Fibroblast of lung (primary cell): ENCODE data around the gene CHST4. TPM values are rescaled to one million over a fixed set of nuclear protein-coding genes. Genes with fewer than 3 reads are reported as not detected.

Experiments
- DNase-seq, 2 donors: peaks; one replicate each; pipeline versions ENCODE4 v3.0.0 to v3.0.0-alpha.2; 2010; ENCODE audit warnings: low read depth in 2 of 2
- H2AFZ ChIP-seq: 2 replicates; pipeline ENCODE4 v1.5.1; 2012; ENCODE audit warnings: low read length, control low read depth, inconsistent platforms
- H3K27ac ChIP-seq: 2 replicates; pipeline ENCODE4 v1.5.1; 2011; ENCODE audit warnings: low read length, control low read depth; ENCODE audit not compliant: insufficient read depth
- H3K27me3 ChIP-seq: 2 replicates; pipeline ENCODE4 v1.5.1; 2011; ENCODE audit warnings: mild to moderate bottlenecking, low read length; ENCODE audit not compliant: control insufficient read depth, insufficient read depth
- H3K36me3 ChIP-seq: 2 replicates; pipeline ENCODE4 v1.5.1; 2011; ENCODE audit warnings: low read length; ENCODE audit not compliant: control insufficient read depth, insufficient read depth
- H3K4me1 ChIP-seq: 2 replicates; pipeline ENCODE4 v1.5.1; 2011; ENCODE audit warnings: low read length; ENCODE audit not compliant: control insufficient read depth, insufficient read depth; ENCODE audit errors: extremely low read depth
- H3K4me2 ChIP-seq: 2 replicates; pipeline ENCODE4 v1.5.1; 2011; ENCODE audit warnings: low read length, control low read depth; ENCODE audit not compliant: insufficient read depth; ENCODE audit errors: extremely low read depth
- H3K4me3 ChIP-seq, 4 experiments: fragments of 200-600 bp in 1 of 4; sonication (generic) in 1 of 4; replicated peaks in 1 of 4; 2 replicates each; pipeline ENCODE4 v1.5.1; 2011 to 2016; ENCODE audit warnings: low read length in 4 of 4, low read depth in 3 of 4, mild to moderate bottlenecking in 3 of 4, control low read depth in 2 of 4, inconsistent platforms in 1 of 4, mixed read lengths in 1 of 4; ENCODE audit not compliant: insufficient read depth in 1 of 4; ENCODE audit errors: control extremely low read depth in 1 of 4
- H3K79me2 ChIP-seq: 2 replicates; pipeline ENCODE4 v1.5.1; 2012; ENCODE audit warnings: mild to moderate bottlenecking, low read length, inconsistent platforms; ENCODE audit not compliant: control insufficient read depth, insufficient read depth
- H3K9ac ChIP-seq: 2 replicates; pipeline ENCODE4 v1.5.1; 2011; ENCODE audit warnings: mild to moderate bottlenecking, low read length, control low read depth; ENCODE audit not compliant: insufficient read depth
- H3K9me3 ChIP-seq: 2 replicates; pipeline ENCODE4 v1.5.1; 2012; ENCODE audit warnings: low read depth, low read length; ENCODE audit not compliant: control insufficient read depth, insufficient read depth
- H4K20me1 ChIP-seq: 2 replicates; pipeline ENCODE4 v1.5.1; 2011; ENCODE audit warnings: low read length; ENCODE audit not compliant: control insufficient read depth, insufficient read depth; ENCODE audit errors: extremely low read depth
- EZH2 ChIP-seq: IDR thresholded peaks from 2 replicates; pipeline ENCODE4 v1.5.1; 2012; ENCODE audit warnings: low read length, control low read depth, mild to moderate bottlenecking; ENCODE audit errors: missing control alignments
- polyA plus RNA-seq, 2 donors: library from polyadenylated mRNA; depleted of rRNA in 1 of 2; stranded (reverse) in 1 of 2; unstranded in 1 of 2; fragments of >200 nt; gene quantifications; 2 replicates each; pipeline ENCODE4 v1.2.1, GENCODE V29; 2011 to 2012; ENCODE audit warnings: missing spikeins in 1 of 2
- total RNA-seq: library from RNA; depleted of rRNA; stranded (reverse); fragments of >200 nt; gene quantifications from 2 replicates; pipeline ENCODE4 v1.2.1, GENCODE V29; 2014
- TF ChIP-seq, protein P1 (sequence below), 2 donors: IDR thresholded peaks in 1 of 2; conservative IDR thresholded peaks in 1 of 2; 1 replicate in 1 of 2; 2 replicates in 1 of 2; pipeline ENCODE4 v1.5.1; 2011 to 2012; ENCODE audit warnings: low read length in 2 of 2, control low read depth in 1 of 2, inconsistent platforms in 1 of 2, low read depth in 1 of 2, mild to moderate bottlenecking in 1 of 2

The CHST4 gene
- total and polyA plus RNA-seq, 2 donors (not counting 1 experiment from before 2014, with no cell fraction given) = not detected

DNA sequence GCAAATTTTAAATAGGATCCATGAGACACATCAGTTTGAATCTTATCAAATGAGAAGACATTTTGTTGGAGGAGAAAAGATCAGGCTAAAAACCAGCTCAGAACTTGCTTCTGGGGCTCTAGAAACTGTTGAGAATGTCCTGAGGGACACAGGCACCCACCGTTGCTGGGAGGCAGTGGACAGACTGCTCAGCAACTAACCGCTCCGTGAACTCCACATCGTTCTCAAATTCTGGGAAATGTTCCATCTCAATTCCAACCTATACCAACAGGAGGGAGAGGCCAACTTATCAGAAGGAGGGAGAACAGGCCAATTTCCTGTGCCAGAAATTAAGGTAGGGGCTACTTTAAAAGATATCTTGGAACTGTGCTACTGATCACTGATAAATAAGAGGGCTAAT, 42.3 kb downstream of the CHST4 start:
- Histone ChIP-seq H2AFZ (no peak overlapping the region), H4K20me1 (no peaks in the 10 kb centered on the region), H3K9me3 (no peaks in the 10 kb centered on the region), H3K4me3 (no peak overlapping the region), H3K9ac (no peak overlapping the region), H3K4me2 (no peak overlapping the region), H3K4me1 (no peaks in the 10 kb centered on the region), H3K36me3 (no peaks in the 10 kb centered on the region), H3K27me3 (no peaks in the 10 kb centered on the region), H3K27ac (no peak overlapping the region), H3K79me2 (no peaks in the 10 kb centered on the region)
- DNase-seq = peak in 1 of 2 donors; percentile 36
- no peak for TF ChIP-seq EZH2
- TF ChIP-seq, protein P1, sequence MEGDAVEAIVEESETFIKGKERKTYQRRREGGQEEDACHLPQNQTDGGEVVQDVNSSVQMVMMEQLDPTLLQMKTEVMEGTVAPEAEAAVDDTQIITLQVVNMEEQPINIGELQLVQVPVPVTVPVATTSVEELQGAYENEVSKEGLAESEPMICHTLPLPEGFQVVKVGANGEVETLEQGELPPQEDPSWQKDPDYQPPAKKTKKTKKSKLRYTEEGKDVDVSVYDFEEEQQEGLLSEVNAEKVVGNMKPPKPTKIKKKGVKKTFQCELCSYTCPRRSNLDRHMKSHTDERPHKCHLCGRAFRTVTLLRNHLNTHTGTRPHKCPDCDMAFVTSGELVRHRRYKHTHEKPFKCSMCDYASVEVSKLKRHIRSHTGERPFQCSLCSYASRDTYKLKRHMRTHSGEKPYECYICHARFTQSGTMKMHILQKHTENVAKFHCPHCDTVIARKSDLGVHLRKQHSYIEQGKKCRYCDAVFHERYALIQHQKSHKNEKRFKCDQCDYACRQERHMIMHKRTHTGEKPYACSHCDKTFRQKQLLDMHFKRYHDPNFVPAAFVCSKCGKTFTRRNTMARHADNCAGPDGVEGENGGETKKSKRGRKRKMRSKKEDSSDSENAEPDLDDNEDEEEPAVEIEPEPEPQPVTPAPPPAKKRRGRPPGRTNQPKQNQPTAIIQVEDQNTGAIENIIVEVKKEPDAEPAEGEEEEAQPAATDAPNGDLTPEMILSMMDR (conservative IDR thresholded peaks at IDR 0.05 in 1 of 2, IDR thresholded peaks at IDR 0.05 in 1 of 2; ENCODE audit: low read depth in 1 of 2, low read length in 2 of 2) = no peak

DNA sequence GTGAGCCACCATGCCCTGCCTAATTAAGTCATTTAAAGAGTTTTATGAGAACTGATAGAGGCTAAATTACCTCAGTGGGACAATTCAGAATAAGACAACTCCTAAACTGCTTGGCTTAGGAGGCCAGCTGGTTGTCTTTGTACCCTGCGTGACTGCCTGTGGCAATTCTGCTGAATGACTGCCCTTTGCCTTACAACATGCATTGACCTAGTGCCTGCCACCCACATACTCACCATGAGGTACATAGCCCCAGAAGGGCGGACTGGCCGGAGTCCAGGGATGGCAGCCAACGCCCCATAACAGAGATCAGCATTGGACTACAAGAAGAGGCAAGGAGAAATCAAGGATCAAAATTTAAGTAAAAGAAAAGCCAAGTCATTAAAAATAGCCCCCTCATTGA, 43.4 kb downstream of the CHST4 start:
- TF ChIP-seq EZH2 = no peak
- TF ChIP-seq, protein P1 (conservative IDR thresholded peaks at IDR 0.05 in 1 of 2, IDR thresholded peaks at IDR 0.05 in 1 of 2; ENCODE audit: low read depth in 1 of 2, low read length in 2 of 2) = no peak
- Histone ChIP-seq H3K9ac (no peak overlapping the region), H3K4me1 (no peaks in the 10 kb centered on the region), H4K20me1 (no peaks in the 10 kb centered on the region), H3K4me3 (no peak overlapping the region), H3K79me2 (no peaks in the 10 kb centered on the region), H3K36me3 (no peaks in the 10 kb centered on the region), H3K27ac (no peak overlapping the region), H3K27me3 (no peaks in the 10 kb centered on the region), H3K4me2 (no peak overlapping the region), H3K9me3 (no peaks in the 10 kb centered on the region), H2AFZ (no peak overlapping the region)
- no peak for DNase-seq

DNA sequence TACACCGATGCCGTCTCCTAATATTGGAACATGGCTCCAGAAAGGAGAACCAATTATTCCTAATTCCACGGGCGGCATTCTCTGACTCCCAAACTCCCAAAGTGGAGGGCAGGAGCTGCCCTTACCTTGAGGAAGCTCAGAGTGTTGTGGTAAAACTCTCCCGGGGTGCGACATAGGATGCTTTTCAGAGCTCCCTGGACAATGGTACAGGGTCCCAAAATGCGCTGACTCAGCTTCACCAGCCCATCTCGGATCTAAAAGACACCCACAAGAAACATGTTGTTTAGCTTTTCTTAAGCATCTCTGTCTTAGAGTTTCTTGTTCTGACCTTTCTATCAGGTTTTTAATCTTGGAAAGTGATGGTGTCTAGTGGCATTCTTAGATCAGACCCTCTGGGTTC, 43.9 kb downstream of the CHST4 start:
- H3K36me3 ChIP-seq = no peaks in the 10 kb centered on the region
- no peaks in the 10 kb centered on the region for H4K20me1 ChIP-seq
- no peak overlapping the region for H3K4me3 ChIP-seq
- no peak overlapping the region for H3K9ac ChIP-seq
- DNase-seq = no peak
- no peaks in the 10 kb centered on the region for H3K79me2 ChIP-seq
- H3K4me1 ChIP-seq = no peaks in the 10 kb centered on the region
- H3K27me3 ChIP-seq = no peaks in the 10 kb centered on the region
- TF ChIP-seq, protein P1 (conservative IDR thresholded peaks at IDR 0.05 in 1 of 2, IDR thresholded peaks at IDR 0.05 in 1 of 2; ENCODE audit: low read depth in 1 of 2, low read length in 2 of 2) = no peak
- TF ChIP-seq EZH2 = no peak
- no peak overlapping the region for H3K27ac ChIP-seq
- no peak overlapping the region for H3K4me2 ChIP-seq
- no peak overlapping the region for H2AFZ ChIP-seq
- no peaks in the 10 kb centered on the region for H3K9me3 ChIP-seq
